ENCODE results near the gene VAPA.

The VAPA gene

DNA sequence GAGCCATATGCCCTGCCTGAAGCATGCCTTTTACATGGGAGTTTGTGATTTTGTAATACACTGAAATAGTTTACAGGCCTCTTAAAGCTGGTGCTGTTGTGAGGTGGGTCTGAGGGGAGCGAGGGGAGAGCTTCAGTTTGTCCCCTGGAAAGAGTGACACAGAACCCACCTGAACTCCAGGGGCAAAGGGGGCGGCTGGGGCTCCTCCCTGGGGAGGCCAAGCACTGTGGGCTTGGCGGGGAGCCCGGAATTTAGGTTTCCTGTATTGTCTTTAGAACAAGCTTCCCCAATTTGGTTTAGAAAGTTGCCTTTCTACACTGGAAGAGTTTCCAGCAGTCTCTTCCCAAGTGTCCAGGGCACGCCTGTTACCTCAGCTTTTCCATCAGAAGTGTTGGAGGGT is 75.7 kb downstream of the VAPA start:
- no peak for TF ChIP-seq CEBPB (IDR thresholded peaks at IDR 0.05)
- TF ChIP-seq TEAD4 (IDR thresholded peaks at IDR 0.05), result no peak
- no peak for TF ChIP-seq FOXM1 (IDR thresholded peaks at IDR 0.05; ENCODE audit: borderline replicate concordance, low read depth)
- no peak for TF ChIP-seq YY1 (IDR thresholded peaks at IDR 0.05; ENCODE audit: low read depth)
- no peak for TF ChIP-seq EGR1 (IDR thresholded peaks at IDR 0.05)
- no peak for TF ChIP-seq ZBTB7A (IDR thresholded peaks at IDR 0.05; ENCODE audit: low read depth)
- no peak for TF ChIP-seq CREB1 (IDR thresholded peaks at IDR 0.05; ENCODE audit: low read depth)
- TF ChIP-seq, protein P1, sequence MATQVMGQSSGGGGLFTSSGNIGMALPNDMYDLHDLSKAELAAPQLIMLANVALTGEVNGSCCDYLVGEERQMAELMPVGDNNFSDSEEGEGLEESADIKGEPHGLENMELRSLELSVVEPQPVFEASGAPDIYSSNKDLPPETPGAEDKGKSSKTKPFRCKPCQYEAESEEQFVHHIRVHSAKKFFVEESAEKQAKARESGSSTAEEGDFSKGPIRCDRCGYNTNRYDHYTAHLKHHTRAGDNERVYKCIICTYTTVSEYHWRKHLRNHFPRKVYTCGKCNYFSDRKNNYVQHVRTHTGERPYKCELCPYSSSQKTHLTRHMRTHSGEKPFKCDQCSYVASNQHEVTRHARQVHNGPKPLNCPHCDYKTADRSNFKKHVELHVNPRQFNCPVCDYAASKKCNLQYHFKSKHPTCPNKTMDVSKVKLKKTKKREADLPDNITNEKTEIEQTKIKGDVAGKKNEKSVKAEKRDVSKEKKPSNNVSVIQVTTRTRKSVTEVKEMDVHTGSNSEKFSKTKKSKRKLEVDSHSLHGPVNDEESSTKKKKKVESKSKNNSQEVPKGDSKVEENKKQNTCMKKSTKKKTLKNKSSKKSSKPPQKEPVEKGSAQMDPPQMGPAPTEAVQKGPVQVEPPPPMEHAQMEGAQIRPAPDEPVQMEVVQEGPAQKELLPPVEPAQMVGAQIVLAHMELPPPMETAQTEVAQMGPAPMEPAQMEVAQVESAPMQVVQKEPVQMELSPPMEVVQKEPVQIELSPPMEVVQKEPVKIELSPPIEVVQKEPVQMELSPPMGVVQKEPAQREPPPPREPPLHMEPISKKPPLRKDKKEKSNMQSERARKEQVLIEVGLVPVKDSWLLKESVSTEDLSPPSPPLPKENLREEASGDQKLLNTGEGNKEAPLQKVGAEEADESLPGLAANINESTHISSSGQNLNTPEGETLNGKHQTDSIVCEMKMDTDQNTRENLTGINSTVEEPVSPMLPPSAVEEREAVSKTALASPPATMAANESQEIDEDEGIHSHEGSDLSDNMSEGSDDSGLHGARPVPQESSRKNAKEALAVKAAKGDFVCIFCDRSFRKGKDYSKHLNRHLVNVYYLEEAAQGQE (IDR thresholded peaks at IDR 0.05; ENCODE audit: low read depth), result no peak
- no peak for TF ChIP-seq RAD21 (IDR thresholded peaks at IDR 0.05; ENCODE audit: low read depth)
- no peak for TF ChIP-seq TAF1 (IDR thresholded peaks at IDR 0.05; ENCODE audit: low read depth)
- TF ChIP-seq, protein P2, sequence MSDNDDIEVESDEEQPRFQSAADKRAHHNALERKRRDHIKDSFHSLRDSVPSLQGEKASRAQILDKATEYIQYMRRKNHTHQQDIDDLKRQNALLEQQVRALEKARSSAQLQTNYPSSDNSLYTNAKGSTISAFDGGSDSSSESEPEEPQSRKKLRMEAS (IDR thresholded peaks at IDR 0.05), result no peak
- TF ChIP-seq TCF12 (IDR thresholded peaks at IDR 0.05; ENCODE audit: low read depth), result no peak
- TF ChIP-seq NFIC (IDR thresholded peaks at IDR 0.05), result no peak
- no peak for TF ChIP-seq EP300 (IDR thresholded peaks at IDR 0.05; ENCODE audit: borderline replicate concordance)
- TF ChIP-seq, protein P3, sequence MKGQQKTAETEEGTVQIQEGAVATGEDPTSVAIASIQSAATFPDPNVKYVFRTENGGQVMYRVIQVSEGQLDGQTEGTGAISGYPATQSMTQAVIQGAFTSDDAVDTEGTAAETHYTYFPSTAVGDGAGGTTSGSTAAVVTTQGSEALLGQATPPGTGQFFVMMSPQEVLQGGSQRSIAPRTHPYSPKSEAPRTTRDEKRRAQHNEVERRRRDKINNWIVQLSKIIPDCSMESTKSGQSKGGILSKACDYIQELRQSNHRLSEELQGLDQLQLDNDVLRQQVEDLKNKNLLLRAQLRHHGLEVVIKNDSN (IDR thresholded peaks at IDR 0.05), result no peak

DNA sequence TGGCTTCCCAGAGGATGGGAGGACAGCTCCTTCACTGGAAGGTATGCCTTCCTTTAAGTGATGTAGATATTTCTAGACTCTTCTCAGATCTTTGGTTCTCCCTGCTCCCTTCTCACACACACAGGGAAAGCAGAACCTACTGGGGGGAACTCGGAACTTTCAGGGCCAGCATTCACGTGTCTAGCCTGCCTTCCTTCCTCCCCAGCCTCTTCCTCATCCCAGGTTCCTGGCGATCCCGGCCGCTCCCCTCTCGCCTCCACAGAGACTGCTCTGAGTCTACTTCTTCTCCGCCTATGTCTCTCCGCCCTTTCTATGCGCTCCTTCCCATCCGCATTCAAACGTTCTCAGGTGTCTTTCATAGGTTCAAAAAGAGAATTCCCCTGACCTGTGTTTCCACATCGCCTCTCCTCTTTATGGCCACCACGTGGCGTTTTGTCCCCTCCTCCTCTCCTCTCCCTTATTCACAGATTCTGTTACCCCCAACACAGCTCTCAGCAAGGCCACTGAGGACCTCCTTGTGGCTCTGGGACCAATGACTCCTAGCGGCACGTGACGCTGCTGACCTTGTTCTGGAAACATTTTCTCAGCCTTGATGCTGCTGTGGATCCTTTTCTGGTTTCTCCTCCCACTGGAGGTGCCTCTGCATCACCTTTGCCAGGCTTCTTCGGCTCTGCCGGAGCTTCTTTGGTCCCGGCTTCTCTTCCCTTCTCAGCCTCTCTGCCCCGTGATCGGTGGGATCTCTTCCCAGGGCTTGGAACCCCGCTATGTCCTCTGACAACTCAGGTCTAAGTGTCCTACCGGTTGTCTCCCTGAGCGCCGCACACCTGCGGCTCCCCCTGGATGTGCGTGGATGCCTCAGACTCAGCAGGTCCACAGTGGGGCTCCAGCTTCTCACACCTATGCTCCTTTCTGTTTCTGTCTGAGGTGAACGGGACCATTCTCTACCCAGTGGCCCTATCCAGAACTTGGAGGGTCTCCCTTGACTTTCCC is 77.5 kb downstream of the VAPA start:
- TF ChIP-seq, protein P2 (IDR thresholded peaks at IDR 0.05), result no peak
- TF ChIP-seq TEAD4 (IDR thresholded peaks at IDR 0.05) (no peak), TCF12 (IDR thresholded peaks at IDR 0.05; ENCODE audit: low read depth) (no peak), YY1 (IDR thresholded peaks at IDR 0.05; ENCODE audit: low read depth) (no peak), EGR1 (IDR thresholded peaks at IDR 0.05) (no peak), NFIC (IDR thresholded peaks at IDR 0.05) (no peak), CEBPB (IDR thresholded peaks at IDR 0.05) (no peak), ZBTB7A (IDR thresholded peaks at IDR 0.05; ENCODE audit: low read depth) (no peak), TAF1 (IDR thresholded peaks at IDR 0.05; ENCODE audit: low read depth) (no peak), EP300 (IDR thresholded peaks at IDR 0.05; ENCODE audit: borderline replicate concordance) (no peak), RAD21 (IDR thresholded peaks at IDR 0.05; ENCODE audit: low read depth) (no peak), FOXM1 (IDR thresholded peaks at IDR 0.05; ENCODE audit: borderline replicate concordance, low read depth) (no peak), CREB1 (IDR thresholded peaks at IDR 0.05; ENCODE audit: low read depth) (no peak)
- TF ChIP-seq, protein P1 (IDR thresholded peaks at IDR 0.05; ENCODE audit: low read depth), result no peak
- TF ChIP-seq, protein P3 (IDR thresholded peaks at IDR 0.05), result no peak

DNA sequence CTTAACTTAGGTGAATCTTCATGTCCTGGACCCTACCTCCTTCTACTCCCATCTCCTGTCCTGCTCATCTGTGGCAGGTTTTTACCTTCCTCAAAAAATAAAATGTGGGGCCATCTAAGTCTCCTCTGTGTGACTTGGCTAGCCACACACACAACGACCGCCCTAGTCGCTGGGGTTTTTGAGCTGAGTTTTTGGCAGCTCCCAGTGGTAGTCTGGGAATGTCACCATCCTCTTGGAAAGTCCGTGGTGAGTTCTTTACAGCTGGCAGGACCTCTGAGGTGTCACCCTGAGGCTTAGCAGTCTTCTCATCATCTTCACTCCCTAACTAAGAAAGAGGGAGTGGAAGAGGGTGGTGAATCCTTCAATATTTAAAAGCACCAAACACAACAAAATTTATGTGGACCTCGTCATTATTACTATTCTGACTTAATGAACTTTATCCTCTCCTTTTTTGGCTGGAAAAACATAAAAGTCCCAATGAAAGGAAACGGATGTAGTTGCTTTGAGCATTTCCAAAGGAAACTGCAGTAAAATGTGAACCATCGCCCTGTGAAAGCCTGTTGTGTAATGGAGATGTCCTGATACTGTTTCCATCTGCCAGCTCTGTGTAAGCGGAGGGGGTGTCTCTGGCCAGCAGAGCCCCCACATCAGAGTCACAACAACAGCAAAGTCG is 78.6 kb downstream of the VAPA start:
- TF ChIP-seq CREB1 (IDR thresholded peaks at IDR 0.05; ENCODE audit: low read depth), result no peak
- no peak for TF ChIP-seq CEBPB (IDR thresholded peaks at IDR 0.05)
- TF ChIP-seq RAD21 (IDR thresholded peaks at IDR 0.05; ENCODE audit: low read depth), result no peak
- no peak for TF ChIP-seq EGR1 (IDR thresholded peaks at IDR 0.05)
- TF ChIP-seq, protein P2 (IDR thresholded peaks at IDR 0.05), result no peak
- no peak for TF ChIP-seq ZBTB7A (IDR thresholded peaks at IDR 0.05; ENCODE audit: low read depth)
- no peak for TF ChIP-seq FOXM1 (IDR thresholded peaks at IDR 0.05; ENCODE audit: borderline replicate concordance, low read depth)

DNA sequence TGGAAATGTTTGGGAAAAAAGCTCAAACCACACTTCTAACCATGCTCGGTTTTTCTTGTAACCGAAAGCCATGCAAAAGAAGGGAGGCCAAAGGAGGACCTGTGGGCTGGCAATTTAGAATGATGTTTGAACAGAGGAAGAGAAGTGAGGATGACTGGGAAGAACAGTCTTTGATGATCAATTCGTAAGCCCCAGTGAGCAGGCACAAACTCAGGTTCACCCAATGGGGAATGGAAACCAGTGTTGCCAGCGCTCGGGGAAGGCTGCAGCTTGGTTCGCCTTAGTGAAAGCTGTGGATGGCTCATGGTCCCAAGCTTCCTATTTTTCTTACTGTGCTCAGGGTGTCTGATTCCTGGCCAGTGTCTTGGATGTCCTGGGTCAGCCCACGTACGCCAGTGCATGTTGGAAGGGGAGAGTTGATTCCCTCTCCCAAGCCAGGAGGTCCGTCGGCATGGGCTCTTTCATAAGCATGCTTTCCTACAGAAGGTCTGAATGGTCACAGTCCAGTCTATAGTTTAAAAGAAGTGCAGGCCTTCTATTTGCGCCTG is 79.2 kb downstream of the VAPA start:
- TF ChIP-seq EGR1 (IDR thresholded peaks at IDR 0.05), result no peak
- no peak for TF ChIP-seq RAD21 (IDR thresholded peaks at IDR 0.05; ENCODE audit: low read depth)
- TF ChIP-seq NFIC (IDR thresholded peaks at IDR 0.05), result no peak
- no peak for TF ChIP-seq CEBPB (IDR thresholded peaks at IDR 0.05)
- TF ChIP-seq EP300 (IDR thresholded peaks at IDR 0.05; ENCODE audit: borderline replicate concordance), result no peak
- TF ChIP-seq CREB1 (IDR thresholded peaks at IDR 0.05; ENCODE audit: low read depth), result no peak
- no peak for TF ChIP-seq ZBTB7A (IDR thresholded peaks at IDR 0.05; ENCODE audit: low read depth)
- TF ChIP-seq TEAD4 (IDR thresholded peaks at IDR 0.05), result no peak
- TF ChIP-seq TAF1 (IDR thresholded peaks at IDR 0.05; ENCODE audit: low read depth), result no peak
- no peak for TF ChIP-seq YY1 (IDR thresholded peaks at IDR 0.05; ENCODE audit: low read depth)
- TF ChIP-seq, protein P2 (IDR thresholded peaks at IDR 0.05), result no peak
- TF ChIP-seq, protein P3 (IDR thresholded peaks at IDR 0.05), result no peak

Data from Ishikawa (cell line).